Ovary (tissue), 3 donors: ENCODE results near the gene NEMP1.

ENCODE experiments used
- EP300 ChIP-seq: sonication (generic); formaldehyde crosslinking; IDR thresholded peaks from one replicate; pipeline ENCODE4 v1.6.1; 2017; ENCODE audit warnings: antibody characterized with exemption
- POLR2A ChIP-seq: fragments of 450-650 bp; IDR thresholded peaks from one replicate; pipeline ENCODE4 v1.6.1; 2017; ENCODE audit warnings: antibody characterized with exemption, mild to moderate bottlenecking, moderate library complexity
- TF ChIP-seq, protein P1 (sequence below), 3 donors: fragments of 450-650 bp in 2 of 3; fragments of 200-600 bp in 1 of 3; IDR thresholded peaks; one replicate each; pipeline versions ENCODE4 v1.5.1 to v1.8.0; 2016 to 2022; ENCODE audit warnings: antibody characterized with exemption in 3 of 3, mild to moderate bottlenecking in 1 of 3
- donor health status: DM: no; HTN: no; CAD: no.

DNA sequence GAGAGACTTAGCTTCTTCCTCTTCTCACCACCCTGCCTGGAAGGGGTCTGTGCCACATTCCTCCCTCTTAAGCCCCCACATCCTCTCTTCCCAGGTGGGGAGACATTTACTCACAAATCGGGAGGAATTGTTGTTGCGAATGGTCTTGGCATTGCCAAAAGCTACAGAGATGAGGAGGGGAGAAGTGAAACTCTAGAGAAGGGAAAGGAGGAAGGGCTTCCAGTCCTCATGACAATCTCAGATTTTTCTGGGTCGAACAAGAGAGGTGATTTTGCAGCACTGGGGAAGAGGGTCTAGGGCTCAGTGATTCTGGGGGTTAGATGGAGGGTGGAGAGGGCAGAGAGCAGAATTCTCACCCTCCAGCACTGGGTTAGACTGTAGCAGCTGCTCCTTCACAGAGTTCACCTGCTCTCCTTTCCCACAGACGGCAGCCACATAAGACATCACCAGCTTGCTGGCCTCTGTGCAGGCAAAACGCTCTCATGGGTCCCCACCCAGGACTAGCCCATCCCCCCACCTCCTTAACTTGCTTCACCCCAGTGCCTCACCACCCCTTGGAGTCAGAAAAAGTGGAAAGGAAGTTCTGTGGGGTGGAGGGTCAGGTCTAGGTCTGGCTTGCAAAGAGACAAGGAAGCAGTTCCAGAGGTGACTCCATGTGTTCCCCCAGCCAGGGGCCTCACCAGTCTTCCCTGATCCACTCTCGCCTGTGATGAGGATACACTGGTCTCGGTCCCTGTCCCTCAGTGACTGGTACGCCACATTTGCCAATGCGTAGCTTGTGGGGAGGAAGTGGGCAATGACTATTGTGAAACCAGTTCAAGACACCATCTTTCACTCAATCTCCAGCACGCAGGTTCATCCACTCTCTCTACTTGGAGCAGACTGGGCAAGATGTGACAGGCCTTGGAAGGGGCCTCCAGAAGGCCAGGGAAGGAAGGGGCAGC is 31.4 kb downstream of the NEMP1 start:
- TF ChIP-seq, protein P1, sequence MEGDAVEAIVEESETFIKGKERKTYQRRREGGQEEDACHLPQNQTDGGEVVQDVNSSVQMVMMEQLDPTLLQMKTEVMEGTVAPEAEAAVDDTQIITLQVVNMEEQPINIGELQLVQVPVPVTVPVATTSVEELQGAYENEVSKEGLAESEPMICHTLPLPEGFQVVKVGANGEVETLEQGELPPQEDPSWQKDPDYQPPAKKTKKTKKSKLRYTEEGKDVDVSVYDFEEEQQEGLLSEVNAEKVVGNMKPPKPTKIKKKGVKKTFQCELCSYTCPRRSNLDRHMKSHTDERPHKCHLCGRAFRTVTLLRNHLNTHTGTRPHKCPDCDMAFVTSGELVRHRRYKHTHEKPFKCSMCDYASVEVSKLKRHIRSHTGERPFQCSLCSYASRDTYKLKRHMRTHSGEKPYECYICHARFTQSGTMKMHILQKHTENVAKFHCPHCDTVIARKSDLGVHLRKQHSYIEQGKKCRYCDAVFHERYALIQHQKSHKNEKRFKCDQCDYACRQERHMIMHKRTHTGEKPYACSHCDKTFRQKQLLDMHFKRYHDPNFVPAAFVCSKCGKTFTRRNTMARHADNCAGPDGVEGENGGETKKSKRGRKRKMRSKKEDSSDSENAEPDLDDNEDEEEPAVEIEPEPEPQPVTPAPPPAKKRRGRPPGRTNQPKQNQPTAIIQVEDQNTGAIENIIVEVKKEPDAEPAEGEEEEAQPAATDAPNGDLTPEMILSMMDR (IDR thresholded peaks at IDR 0.05): no peak
- TF ChIP-seq POLR2A (no peak), EP300 (no peak)
